Skin of body (tissue), 2 donors: Measurements from ENCODE around the gene ITPA. TPM values are rescaled to one million over a fixed set of nuclear protein-coding genes. Genes with fewer than 3 reads are reported as not detected.

Experiments used
- DNase-seq: peaks from one replicate; lab custom pipeline; 2025; lab: John Stamatoyannopoulos, UW
- total RNA-seq: library from RNA; depleted of rRNA; stranded (reverse); fragments of >200 nt; gene quantifications from one replicate; pipeline ENCODE4 v1.2.3, GENCODE V29; 2014

The ITPA gene
- total RNA-seq, 1 donor from 2014 or later = 25.4 TPM

DNA sequence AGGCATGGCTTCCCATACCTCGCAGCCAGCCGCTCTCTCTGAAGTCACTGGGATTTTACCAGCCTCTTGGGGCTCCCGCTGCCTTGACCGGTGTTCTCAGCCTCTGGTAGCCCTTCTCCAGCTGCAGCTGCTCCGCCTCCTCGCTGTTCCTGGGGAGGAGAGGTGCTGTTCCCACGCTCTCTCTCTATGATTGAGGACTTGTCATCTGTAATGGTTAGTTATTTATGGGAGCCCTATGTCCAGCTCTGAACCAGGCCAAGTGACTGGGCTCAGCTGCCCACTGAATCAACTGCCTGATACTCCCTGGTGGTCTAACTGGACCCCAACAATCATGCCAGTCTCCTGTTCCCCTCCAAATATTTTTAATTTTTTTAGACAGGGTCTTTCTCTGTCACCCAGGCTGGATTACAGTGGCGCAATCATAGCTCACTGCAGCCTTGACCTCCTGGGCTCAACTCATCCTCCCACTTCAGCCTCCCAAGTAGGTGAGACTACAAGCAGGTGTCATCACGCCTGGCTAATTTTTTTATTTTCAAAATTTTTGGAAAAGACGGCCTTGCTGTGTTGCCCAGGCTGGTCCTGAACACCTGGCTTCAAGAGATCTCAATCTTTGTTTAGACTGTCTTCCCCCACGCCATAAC, 34.5 kb downstream of the ITPA start:
- DNase-seq = no peak

DNA sequence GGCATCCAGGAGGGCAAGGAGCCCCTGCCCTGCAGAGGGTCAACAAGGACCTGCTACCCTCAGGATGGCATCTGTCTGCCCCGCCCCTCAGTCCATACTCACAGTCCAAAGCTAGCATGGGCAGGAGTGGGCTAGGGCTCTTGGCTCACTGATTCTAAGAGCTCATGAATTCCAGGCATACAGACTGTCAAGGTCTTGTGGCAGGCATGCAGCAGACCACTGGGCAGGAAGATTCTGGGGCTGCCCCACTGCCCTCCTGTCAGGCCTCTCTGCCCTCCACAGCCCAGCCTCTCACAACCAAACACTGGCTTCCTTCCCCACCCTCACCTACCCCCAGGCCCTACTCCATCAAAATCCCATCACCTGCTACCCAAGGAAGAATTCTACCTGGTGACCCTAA, 35.3 kb downstream of the ITPA start:
- no peak for DNase-seq

DNA sequence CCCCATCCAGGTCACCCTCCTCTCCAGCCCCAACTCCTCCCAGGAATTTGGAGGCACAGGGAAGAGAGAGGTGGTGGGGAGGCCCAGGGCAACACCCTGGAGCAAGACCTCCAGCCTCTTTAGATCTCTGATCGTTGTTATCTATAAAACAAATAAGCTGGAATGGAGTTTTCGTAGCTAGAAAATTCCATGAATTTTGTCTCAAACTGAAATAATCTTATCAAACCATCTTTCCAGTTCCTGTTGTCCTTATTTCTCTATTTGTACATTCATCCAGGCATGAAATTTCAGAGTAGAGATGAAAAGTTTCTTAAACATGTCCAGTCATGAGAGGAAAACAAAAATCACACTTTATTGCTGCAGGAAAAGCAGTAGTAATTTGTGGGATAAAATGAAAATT, 35.9 kb downstream of the ITPA start:
- no peak for DNase-seq

GRCh38 chr20:3245711-3246110, 36.4 kb downstream of the ITPA start:
- DNase-seq = no peak

GRCh38 chr20:3246682-3247081, 37.4 kb downstream of the ITPA start:
- no peak for DNase-seq

DNA sequence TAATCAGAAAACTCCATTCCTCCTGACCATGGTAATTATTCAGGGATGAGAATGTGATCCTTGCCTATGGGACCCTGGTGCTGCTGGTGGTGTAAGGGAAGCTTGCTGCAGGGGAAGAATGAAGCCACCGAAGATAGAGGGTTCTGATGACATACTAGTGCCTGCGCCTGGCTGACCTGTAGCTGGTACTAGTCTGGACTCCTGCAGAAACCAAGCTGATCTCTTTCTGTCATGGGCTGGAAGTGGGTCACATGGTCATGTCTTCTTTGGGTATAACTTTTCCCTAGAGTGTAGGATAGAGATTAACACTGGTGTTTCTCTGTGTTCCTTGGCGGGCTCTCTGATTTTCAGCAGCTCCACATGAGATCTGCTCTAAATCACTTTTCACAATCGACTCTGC, 38.3 kb downstream of the ITPA start:
- DNase-seq = no peak

DNA sequence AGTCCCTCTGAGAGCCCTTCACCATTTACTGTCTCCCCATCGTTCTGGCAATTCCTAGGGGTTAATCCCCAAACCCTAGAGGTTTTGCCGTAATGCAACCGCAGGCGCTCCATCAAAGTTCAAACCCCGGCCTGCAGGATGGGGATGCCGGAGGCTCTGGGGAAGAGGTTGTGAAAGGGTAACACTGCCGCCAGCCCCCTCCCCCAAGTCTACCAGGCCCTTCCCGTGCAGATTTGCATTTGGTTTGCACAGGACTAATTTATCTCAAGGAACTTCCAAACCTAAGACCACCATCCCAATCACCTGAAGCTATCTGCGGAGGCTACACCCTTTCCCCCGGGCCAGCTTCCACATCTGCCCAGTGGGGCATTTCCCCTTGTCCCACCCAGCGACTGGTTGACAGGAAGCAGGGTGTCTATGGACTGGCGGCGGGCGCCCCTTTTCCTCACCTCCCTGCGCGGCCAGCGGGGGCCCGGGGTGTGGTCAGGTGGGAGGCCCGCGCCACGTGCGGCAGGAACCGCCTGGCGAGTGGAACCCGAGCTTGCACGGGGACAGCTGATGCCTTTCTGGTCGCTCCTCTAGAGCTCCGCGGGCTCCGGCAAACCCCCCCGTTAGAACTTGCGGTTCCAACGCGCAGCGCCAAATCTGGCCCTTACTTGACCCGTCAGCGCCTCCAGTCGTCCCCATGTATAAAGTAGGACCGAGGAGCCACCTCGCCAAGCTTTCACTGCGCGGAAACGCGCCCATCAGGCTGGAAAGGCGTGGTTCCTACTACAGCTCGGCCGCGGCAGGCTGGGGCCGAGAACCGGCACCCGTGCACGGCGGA, 39.1 kb downstream of the ITPA start:
- no peak for DNase-seq

DNA sequence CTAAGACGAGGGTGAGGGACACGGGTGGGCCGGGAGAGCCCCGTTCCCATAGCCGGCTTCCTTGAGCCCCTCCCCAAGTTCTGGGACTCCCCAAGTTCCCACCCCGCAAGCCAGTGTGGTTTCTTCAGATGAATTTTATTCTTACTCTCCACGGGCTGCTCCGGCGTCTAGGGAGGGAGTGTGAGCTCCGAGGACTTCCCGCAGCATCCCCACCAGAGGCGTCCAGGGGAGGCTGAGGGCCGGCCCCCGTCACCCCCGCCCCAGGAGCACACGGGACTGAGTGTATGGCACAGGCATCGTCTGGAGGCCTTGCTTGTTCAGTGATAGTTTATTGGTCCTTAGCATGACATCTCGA, 39.7 kb downstream of the ITPA start:
- DNase-seq = no peak

DNA sequence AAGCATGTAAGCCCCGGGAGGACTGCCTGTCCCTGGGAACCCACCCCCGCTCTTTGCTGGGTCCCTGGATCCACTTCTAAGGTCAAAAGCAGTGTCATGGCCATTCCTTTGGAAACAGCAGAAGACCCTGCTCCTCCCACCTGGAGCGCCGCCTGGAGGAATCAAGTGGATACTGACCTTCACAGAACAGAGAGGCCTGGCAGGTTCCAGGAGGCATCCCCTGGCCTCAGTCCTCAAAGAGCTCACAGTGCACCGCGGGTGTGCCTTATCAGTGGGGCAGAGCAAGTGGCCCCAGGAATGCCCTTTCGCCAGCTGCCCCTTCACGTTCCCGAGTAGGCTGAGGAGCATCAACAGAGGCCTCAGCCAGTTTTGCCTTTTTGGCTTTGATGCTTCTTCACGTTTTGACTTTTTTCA, 40.8 kb downstream of the ITPA start:
- DNase-seq = no peak

DNA sequence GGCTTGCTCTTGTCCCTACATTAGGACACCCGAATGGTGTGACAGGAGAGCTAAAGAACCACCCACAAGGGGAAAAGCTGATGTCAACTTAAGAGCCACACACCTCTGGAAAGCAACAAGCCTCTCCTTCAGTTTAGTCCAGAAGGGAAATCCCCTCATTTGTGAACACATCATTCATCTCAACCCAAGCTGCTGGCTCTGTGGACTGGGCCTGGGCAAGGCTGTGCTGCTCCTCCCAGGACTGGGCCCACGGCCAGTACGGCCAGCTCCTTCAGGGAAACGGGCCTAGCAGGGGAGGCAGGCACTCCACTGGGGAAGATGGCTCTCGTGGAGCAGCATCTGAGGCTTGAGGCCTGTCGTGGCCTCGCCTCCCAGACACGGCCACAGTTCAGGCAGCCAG, 42.5 kb downstream of the ITPA start:
- DNase-seq = no peak

DNA sequence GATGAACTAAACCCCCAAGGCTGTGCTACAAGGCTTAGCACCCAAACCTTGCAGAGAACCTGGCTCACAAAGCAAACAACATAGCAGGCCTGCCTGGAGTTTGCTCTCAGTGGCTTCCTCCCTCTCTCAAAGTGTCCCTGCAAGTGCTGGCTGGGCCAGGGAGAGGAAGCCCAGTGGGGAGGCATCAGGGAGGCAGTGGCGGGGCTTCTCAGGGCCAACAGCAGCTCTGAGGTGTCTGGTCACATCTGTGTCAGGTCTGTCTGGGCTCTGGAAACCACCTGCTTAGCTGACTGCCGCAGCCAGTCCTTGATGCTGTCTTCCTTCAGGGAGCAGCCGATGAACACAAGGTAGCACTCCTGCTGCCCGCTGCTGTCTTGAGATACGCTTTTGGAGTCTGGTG, 46.4 kb downstream of the ITPA start:
- DNase-seq = no peak

DNA sequence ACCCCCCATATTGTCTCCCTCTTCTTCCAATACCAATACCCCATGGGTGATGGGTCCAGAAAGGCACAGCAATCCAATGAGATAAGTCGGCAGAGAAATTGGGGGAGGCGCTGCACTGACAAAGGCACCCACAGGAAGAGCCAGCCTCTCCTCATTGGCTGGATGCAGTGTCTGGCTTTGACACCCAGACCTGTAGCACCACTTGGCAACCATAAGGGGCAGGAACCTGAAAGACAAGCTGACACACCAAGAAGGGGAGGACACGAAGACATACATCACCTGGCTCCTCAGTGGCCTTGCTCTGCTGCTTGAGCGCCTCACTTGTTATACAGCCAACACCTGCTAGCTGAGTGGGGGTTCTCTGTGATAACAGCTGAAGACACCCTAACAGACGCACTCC, 49.1 kb downstream of the ITPA start:
- DNase-seq = no peak

- DNase-seq = no peak
Measured at GRCh38 chr20:3262566-3262965, 53.3 kb downstream of the ITPA start.

GRCh38 chr20:3270051-3270450, 60.8 kb downstream of the ITPA start:
- no peak for DNase-seq

- DNase-seq = no peak
Measured at GRCh38 chr20:3273371-3273770, 64.1 kb downstream of the ITPA start.

Other genes with a start within 250 kb of the ITPA start
- gene GNRH2, start 165.9 kb upstream of the ITPA start, total RNA-seq = not detected
- gene MRPS26, start 163.4 kb upstream of the ITPA start, total RNA-seq = 21.4 TPM
- gene OXT, start 137.9 kb upstream of the ITPA start, total RNA-seq = not detected
- gene AVP, start 124.8 kb upstream of the ITPA start, total RNA-seq = not detected
- gene FASTKD5, start 49.6 kb upstream of the ITPA start, total RNA-seq = 11.4 TPM
- 3.4 TPM for gene UBOX5, start 49.6 kb upstream of the ITPA start, total RNA-seq
- 2.7 TPM for gene LZTS3, start 35.9 kb upstream of the ITPA start, total RNA-seq
- 22.4 TPM for gene DDRGK1, start 4.8 kb upstream of the ITPA start, total RNA-seq
- 0.59 TPM for gene SLC4A11, start 29.7 kb downstream of the ITPA start, total RNA-seq
- gene DNAAF9, start 198.2 kb downstream of the ITPA start, total RNA-seq = 14.7 TPM